ENCODE data around the gene BCHE. TPM values are rescaled to one million over a fixed set of nuclear protein-coding genes. Genes with fewer than 3 reads are reported as not detected.

The BCHE gene
- total and polyA plus RNA-seq, 3 donors from 2014 or later, result 1.1 to 7.4 (median 2.4) TPM

DNA sequence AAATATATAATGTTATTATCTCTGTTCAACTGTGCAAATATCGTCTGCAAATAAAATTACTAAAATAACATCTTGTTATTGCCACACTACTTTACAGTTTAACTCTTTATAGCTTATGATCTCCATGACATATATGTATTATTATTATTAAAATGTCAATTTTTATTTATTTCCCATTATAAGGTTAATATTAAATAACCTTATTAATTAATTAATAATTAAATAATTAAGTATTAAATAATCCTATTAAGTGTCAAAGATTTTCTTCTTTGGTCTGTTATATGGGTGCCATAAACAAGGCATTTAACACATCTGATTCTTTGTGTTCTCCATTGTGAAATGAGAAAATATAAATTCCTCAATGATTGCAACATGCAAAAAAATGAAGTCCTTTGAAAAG is 10.0 kb downstream of the BCHE start:
- no peak for DNase-seq
- 68 to 71% methylated on average over 1 of the region's 1 CpG for WGBS, 2 donors
- H3K9me3 ChIP-seq, result no peaks in the 10 kb centered on the region
- no peaks in the 10 kb centered on the region for H3K4me1 ChIP-seq
- no peak overlapping the region for H3K27ac ChIP-seq
- intact Hi-C loops (cut with DNase I; ENCODE audit: low total_unique reads), result no loop called here
- TF ChIP-seq, protein P1, sequence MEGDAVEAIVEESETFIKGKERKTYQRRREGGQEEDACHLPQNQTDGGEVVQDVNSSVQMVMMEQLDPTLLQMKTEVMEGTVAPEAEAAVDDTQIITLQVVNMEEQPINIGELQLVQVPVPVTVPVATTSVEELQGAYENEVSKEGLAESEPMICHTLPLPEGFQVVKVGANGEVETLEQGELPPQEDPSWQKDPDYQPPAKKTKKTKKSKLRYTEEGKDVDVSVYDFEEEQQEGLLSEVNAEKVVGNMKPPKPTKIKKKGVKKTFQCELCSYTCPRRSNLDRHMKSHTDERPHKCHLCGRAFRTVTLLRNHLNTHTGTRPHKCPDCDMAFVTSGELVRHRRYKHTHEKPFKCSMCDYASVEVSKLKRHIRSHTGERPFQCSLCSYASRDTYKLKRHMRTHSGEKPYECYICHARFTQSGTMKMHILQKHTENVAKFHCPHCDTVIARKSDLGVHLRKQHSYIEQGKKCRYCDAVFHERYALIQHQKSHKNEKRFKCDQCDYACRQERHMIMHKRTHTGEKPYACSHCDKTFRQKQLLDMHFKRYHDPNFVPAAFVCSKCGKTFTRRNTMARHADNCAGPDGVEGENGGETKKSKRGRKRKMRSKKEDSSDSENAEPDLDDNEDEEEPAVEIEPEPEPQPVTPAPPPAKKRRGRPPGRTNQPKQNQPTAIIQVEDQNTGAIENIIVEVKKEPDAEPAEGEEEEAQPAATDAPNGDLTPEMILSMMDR (IDR thresholded peaks at IDR 0.05), result no peak
- TF ChIP-seq POLR2A (IDR thresholded peaks at IDR 0.05), result no peak
- H3K36me3 ChIP-seq (ENCODE audit: low read depth, missing control alignments), result no peaks in the 10 kb centered on the region
- no peaks in the 10 kb centered on the region for H3K27me3 ChIP-seq
- H3K4me3 ChIP-seq, result no peak overlapping the region

DNA sequence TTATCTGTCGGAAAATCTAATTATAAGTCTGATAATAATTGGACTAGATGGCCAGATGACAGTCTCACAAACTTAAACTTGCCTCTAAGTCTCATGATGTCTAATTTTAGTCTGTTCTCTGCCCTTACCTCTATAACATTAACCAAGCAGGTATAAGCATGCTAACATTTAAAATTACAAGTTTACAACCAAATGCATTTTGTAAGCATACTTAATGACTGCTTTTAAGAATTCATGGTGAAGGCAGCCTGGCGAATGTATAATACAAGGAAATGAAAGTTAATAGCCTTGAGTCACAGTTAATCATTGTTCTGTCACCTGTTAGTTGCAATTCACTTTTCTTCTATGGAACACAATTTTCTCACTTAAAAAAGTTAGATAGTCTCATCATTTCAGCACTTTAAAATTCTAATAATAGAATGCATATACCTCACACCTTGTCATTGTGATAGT is 16.5 kb downstream of the BCHE start:
- no peaks in the 10 kb centered on the region for H3K4me1 ChIP-seq
- no peak overlapping the region for H3K27ac ChIP-seq
- no peak for TF ChIP-seq POLR2A (IDR thresholded peaks at IDR 0.05)
- TF ChIP-seq, protein P1 (IDR thresholded peaks at IDR 0.05), result no peak
- WGBS, 2 donors, result 68 to 70% methylated on average over 2 of the region's 2 CpGs
- H3K27me3 ChIP-seq, result no peaks in the 10 kb centered on the region
- no peak overlapping the region for H3K4me3 ChIP-seq
- intact Hi-C loops (cut with DNase I; ENCODE audit: low total_unique reads), result no loop called here
- no peak for DNase-seq
- H3K9me3 ChIP-seq, result no peaks in the 10 kb centered on the region
- no peaks in the 10 kb centered on the region for H3K36me3 ChIP-seq (ENCODE audit: low read depth, missing control alignments)

DNA sequence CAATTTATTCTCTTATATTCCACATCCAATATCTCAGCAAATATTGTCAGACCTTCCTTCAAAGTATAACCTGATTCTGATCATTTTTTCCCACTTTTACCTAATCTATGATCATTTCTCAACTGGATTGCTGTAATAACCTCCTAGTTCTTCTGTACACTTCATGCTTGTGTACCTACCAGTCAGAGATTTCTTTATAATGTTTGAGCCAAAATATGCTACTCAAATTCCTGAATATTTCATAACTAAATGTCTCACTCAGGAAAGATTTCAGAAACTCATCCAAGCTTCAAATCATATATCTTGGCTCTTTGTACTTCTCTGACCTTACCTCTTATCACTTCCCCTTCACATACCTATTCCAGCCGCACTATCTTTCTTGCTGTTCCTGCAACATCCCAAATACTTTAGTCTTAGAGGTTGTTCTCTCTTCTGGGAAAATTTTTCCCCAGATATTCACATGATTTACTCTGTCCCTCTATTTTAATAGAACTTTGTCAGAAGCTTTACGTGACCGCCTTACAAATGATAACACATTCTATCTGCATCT is 20.0 kb downstream of the BCHE start:
- no peak overlapping the region for H3K27ac ChIP-seq
- H3K4me1 ChIP-seq, result no peaks in the 10 kb centered on the region
- DNase-seq, result no peak
- H3K36me3 ChIP-seq (ENCODE audit: low read depth, missing control alignments), result no peaks in the 10 kb centered on the region
- no peaks in the 10 kb centered on the region for H3K9me3 ChIP-seq
- no peaks in the 10 kb centered on the region for H3K27me3 ChIP-seq
- no peak overlapping the region for H3K4me3 ChIP-seq
- no peak for TF ChIP-seq POLR2A (IDR thresholded peaks at IDR 0.05)
- TF ChIP-seq, protein P1 (IDR thresholded peaks at IDR 0.05), result no peak
- intact Hi-C loops (cut with DNase I; ENCODE audit: low total_unique reads), result no loop called here
- 94 to 95% methylated on average over 3 of the region's 3 CpGs for WGBS, 2 donors

DNA sequence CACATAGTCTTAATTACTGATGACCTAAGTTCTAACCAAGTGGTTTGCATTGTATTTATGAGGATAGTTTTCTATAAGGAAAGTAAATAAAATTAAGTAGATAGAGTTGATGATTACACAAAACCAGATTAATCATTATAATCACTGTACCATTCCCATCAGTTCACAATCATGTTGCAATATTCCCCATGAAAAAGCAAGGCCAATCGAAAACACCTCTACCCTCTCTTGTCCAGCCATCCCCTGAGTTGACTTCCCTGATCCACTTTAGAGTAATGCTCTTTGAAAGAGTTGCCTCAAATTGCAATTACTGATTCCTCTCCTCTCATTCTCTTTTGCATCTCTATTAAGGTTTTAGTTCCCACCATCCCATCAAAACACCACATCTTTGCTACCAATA is 21.0 kb downstream of the BCHE start:
- WGBS, 2 donors, result 72 to 83% methylated on average over 1 of the region's 1 CpG

More for the DNA sequence above, 21.0 kb downstream of the BCHE start:
- Histone ChIP-seq H3K4me1 (no peaks in the 10 kb centered on the region), H3K36me3 (ENCODE audit: low read depth, missing control alignments) (no peaks in the 10 kb centered on the region), H3K27ac (no peak overlapping the region), H3K4me3 (no peak overlapping the region), H3K27me3 (no peaks in the 10 kb centered on the region), H3K9me3 (no peaks in the 10 kb centered on the region)
- no peak for DNase-seq
- intact Hi-C loops (cut with DNase I; ENCODE audit: low total_unique reads), result no loop called here
- no peak for TF ChIP-seq POLR2A (IDR thresholded peaks at IDR 0.05)
- TF ChIP-seq, protein P1 (IDR thresholded peaks at IDR 0.05), result no peak
